ENCODE results near the gene TTK.

The TTK gene

GRCh38 chr6:79967178-79967577 lies 37.3 kb upstream of the TTK start:
- H3K9ac ChIP-seq (ENCODE audit: low read length): no peak overlapping the region
- no peaks in the 10 kb centered on the region for H3K9me3 ChIP-seq (ENCODE audit: low read length)
- no peak overlapping the region for H3K4me3 ChIP-seq (ENCODE audit: low read depth, low read length, poor library complexity, severe bottlenecking)
- H3K9me2 ChIP-seq (ENCODE audit: low read depth, low read length): no peaks in the 10 kb centered on the region
- H3K27ac ChIP-seq (ENCODE audit: low read depth, low read length, poor library complexity, severe bottlenecking): no peak overlapping the region
- H3K4me1 ChIP-seq (ENCODE audit: insufficient read depth, low read length, severe bottlenecking): no peaks in the 10 kb centered on the region
- no peaks in the 10 kb centered on the region for H3K27me3 ChIP-seq (ENCODE audit: insufficient read depth, low read length)
- no peaks in the 10 kb centered on the region for H3F3A ChIP-seq (ENCODE audit: insufficient read depth, low read length)
- no peak overlapping the region for H3K4me2 ChIP-seq (ENCODE audit: low read length)
- H4K20me1 ChIP-seq (ENCODE audit: insufficient read depth, low read length): no peaks in the 10 kb centered on the region
- no peaks in the 10 kb centered on the region for H3K79me2 ChIP-seq (ENCODE audit: insufficient read depth, low read length)
- no peak for TF ChIP-seq CTCF (IDR thresholded peaks at IDR 0.05; ENCODE audit: low read length)
- TF ChIP-seq EZH2 (IDR thresholded peaks at IDR 0.05; ENCODE audit: borderline replicate concordance, low read length): no peak
- H3K36me3 ChIP-seq (ENCODE audit: insufficient read depth, low read length): no peaks in the 10 kb centered on the region
- no peak overlapping the region for H2AFZ ChIP-seq (ENCODE audit: low read length)

GRCh38 chr6:79969784-79970183 lies 34.7 kb upstream of the TTK start:
- Histone ChIP-seq H3K79me2 (ENCODE audit: insufficient read depth, low read length) (no peaks in the 10 kb centered on the region), H2AFZ (ENCODE audit: low read length) (no peak overlapping the region), H3K9me3 (ENCODE audit: low read length) (no peaks in the 10 kb centered on the region), H3K4me1 (ENCODE audit: insufficient read depth, low read length, severe bottlenecking) (no peaks in the 10 kb centered on the region), H3K27me3 (ENCODE audit: insufficient read depth, low read length) (no peaks in the 10 kb centered on the region), H4K20me1 (ENCODE audit: insufficient read depth, low read length) (no peaks in the 10 kb centered on the region), H3K27ac (ENCODE audit: low read depth, low read length, poor library complexity, severe bottlenecking) (no peak overlapping the region), H3K9ac (ENCODE audit: low read length) (no peak overlapping the region), H3K4me3 (ENCODE audit: low read depth, low read length, poor library complexity, severe bottlenecking) (no peak overlapping the region), H3K9me2 (ENCODE audit: low read depth, low read length) (no peaks in the 10 kb centered on the region), H3K4me2 (ENCODE audit: low read length) (no peak overlapping the region), H3K36me3 (ENCODE audit: insufficient read depth, low read length) (no peaks in the 10 kb centered on the region), H3F3A (ENCODE audit: insufficient read depth, low read length) (no peaks in the 10 kb centered on the region)
- TF ChIP-seq CTCF (IDR thresholded peaks at IDR 0.05; ENCODE audit: low read length) (no peak), EZH2 (IDR thresholded peaks at IDR 0.05; ENCODE audit: borderline replicate concordance, low read length) (no peak)

- Histone ChIP-seq H3K27me3 (ENCODE audit: insufficient read depth, low read length) (no peaks in the 10 kb centered on the region), H4K20me1 (ENCODE audit: insufficient read depth, low read length) (no peaks in the 10 kb centered on the region), H3K4me1 (ENCODE audit: insufficient read depth, low read length, severe bottlenecking) (no peaks in the 10 kb centered on the region), H3K4me2 (ENCODE audit: low read length) (no peak overlapping the region), H2AFZ (ENCODE audit: low read length) (no peak overlapping the region), H3K27ac (ENCODE audit: low read depth, low read length, poor library complexity, severe bottlenecking) (no peak overlapping the region), H3F3A (ENCODE audit: insufficient read depth, low read length) (no peaks in the 10 kb centered on the region), H3K36me3 (ENCODE audit: insufficient read depth, low read length) (no peaks in the 10 kb centered on the region), H3K4me3 (ENCODE audit: low read depth, low read length, poor library complexity, severe bottlenecking) (no peak overlapping the region), H3K9me3 (ENCODE audit: low read length) (no peaks in the 10 kb centered on the region), H3K9ac (ENCODE audit: low read length) (no peak overlapping the region), H3K9me2 (ENCODE audit: low read depth, low read length) (no peaks in the 10 kb centered on the region), H3K79me2 (ENCODE audit: insufficient read depth, low read length) (no peaks in the 10 kb centered on the region)
- no peak for TF ChIP-seq CTCF (IDR thresholded peaks at IDR 0.05; ENCODE audit: low read length)
- no peak for TF ChIP-seq EZH2 (IDR thresholded peaks at IDR 0.05; ENCODE audit: borderline replicate concordance, low read length)
Observed at GRCh38 chr6:79971193-79971592, 33.3 kb upstream of the TTK start.
